Measurements from ENCODE around the gene CYB5D1.

CYB5D1 gene

GRCh38 chr17:7824021-7824924, 33.5 kb upstream of the CYB5D1 start:
- no peak for TF ChIP-seq ZNF274 (IDR thresholded peaks at IDR 0.05; ENCODE audit: low read depth, low read length)
- H3K4me3 ChIP-seq (ENCODE audit: low read length): no peak overlapping the region

GRCh38 chr17:7825206-7825990, 32.4 kb upstream of the CYB5D1 start:
- no peak for TF ChIP-seq ZNF274 (IDR thresholded peaks at IDR 0.05; ENCODE audit: low read depth, low read length)
- H3K4me3 ChIP-seq (ENCODE audit: low read length): no peak overlapping the region

- no peak for TF ChIP-seq ZNF274 (IDR thresholded peaks at IDR 0.05; ENCODE audit: low read depth, low read length)
- H3K4me3 ChIP-seq (ENCODE audit: low read length): no peak overlapping the region
Measured at GRCh38 chr17:7830616-7831015, 27.2 kb upstream of the CYB5D1 start.

- no peak for TF ChIP-seq ZNF274 (IDR thresholded peaks at IDR 0.05; ENCODE audit: low read depth, low read length)
- no peak overlapping the region for H3K4me3 ChIP-seq (ENCODE audit: low read length)
Measured at GRCh38 chr17:7831233-7831632, 26.6 kb upstream of the CYB5D1 start.

- H3K4me3 ChIP-seq (ENCODE audit: low read length): no peak overlapping the region
- TF ChIP-seq ZNF274 (IDR thresholded peaks at IDR 0.05; ENCODE audit: low read depth, low read length): no peak
Measured at GRCh38 chr17:7832431-7832830, 25.4 kb upstream of the CYB5D1 start.

- TF ChIP-seq ZNF274 (IDR thresholded peaks at IDR 0.05; ENCODE audit: low read depth, low read length): no peak
- H3K4me3 ChIP-seq (ENCODE audit: low read length): no peak overlapping the region
Measured at GRCh38 chr17:7833011-7833794, 24.6 kb upstream of the CYB5D1 start.

GRCh38 chr17:7833795-7834541, 23.8 kb upstream of the CYB5D1 start, which contains the start of gene KDM6B:
TSS of gene KDM6B (plus strand) at chr17:7834217. CDS start at chr17:7845555, 11,338 bp downstream.
- no peak for TF ChIP-seq ZNF274 (IDR thresholded peaks at IDR 0.05; ENCODE audit: low read depth, low read length)
- peak within 1 kb of the TSS; percentile 65 for H3K4me3 ChIP-seq (ENCODE audit: low read length)

- H3K4me3 ChIP-seq (ENCODE audit: low read length): peak overlapping the region; percentile 65
- TF ChIP-seq ZNF274 (IDR thresholded peaks at IDR 0.05; ENCODE audit: low read depth, low read length): no peak
Measured at GRCh38 chr17:7834542-7834956, 23.3 kb upstream of the CYB5D1 start.

- no peak for TF ChIP-seq ZNF274 (IDR thresholded peaks at IDR 0.05; ENCODE audit: low read depth, low read length)
Measured at GRCh38 chr17:7834957-7835813, 22.6 kb upstream of the CYB5D1 start.

GRCh38 chr17:7835814-7836595, 21.8 kb upstream of the CYB5D1 start:
- H3K4me3 ChIP-seq (ENCODE audit: low read length): peak overlapping the region; percentile 74
- TF ChIP-seq ZNF274 (IDR thresholded peaks at IDR 0.05; ENCODE audit: low read depth, low read length): no peak

More at GRCh38 chr17:7834957-7835813, 22.6 kb upstream of the CYB5D1 start:
- peak overlapping the region; percentile 74; the same call in 1 of the 2 replicates for H3K4me3 ChIP-seq (ENCODE audit: low read length)

GRCh38 chr17:7836596-7837407, 21.0 kb upstream of the CYB5D1 start:
- peak overlapping the region; percentile 74; the same call in 1 of the 2 replicates for H3K4me3 ChIP-seq (ENCODE audit: low read length)
- no peak for TF ChIP-seq ZNF274 (IDR thresholded peaks at IDR 0.05; ENCODE audit: low read depth, low read length)

All from GM08714 (cell line).